Neural progenitor cell (in vitro differentiated cells): ENCODE measurements around the gene ADGRG7.

Experiments
- EZH2 ChIP-seq: fragments of 200-600 bp; sonication (generic); IDR thresholded peaks from 2 replicates; pipeline ENCODE4 v1.6.1; 2017; ENCODE audit warnings: antibody characterized with exemption, mild to moderate bottlenecking, moderate library complexity
- EZH2phosphoT487 ChIP-seq: fragments of 200-600 bp; sonication (generic); IDR thresholded peaks from 2 replicates; pipeline ENCODE4 v1.6.1; 2017; ENCODE audit warnings: antibody characterized with exemption
- TF ChIP-seq, protein P1 (sequence below): fragments of 200-600 bp; sonication (generic); IDR thresholded peaks from 2 replicates; pipeline ENCODE4 v1.5.1; 2017; ENCODE audit warnings: antibody characterized with exemption, mild to moderate bottlenecking

GRCh38 chr3:100606894-100607512 lies 2.4 kb upstream of the ADGRG7 start:
- TF ChIP-seq, protein P1, sequence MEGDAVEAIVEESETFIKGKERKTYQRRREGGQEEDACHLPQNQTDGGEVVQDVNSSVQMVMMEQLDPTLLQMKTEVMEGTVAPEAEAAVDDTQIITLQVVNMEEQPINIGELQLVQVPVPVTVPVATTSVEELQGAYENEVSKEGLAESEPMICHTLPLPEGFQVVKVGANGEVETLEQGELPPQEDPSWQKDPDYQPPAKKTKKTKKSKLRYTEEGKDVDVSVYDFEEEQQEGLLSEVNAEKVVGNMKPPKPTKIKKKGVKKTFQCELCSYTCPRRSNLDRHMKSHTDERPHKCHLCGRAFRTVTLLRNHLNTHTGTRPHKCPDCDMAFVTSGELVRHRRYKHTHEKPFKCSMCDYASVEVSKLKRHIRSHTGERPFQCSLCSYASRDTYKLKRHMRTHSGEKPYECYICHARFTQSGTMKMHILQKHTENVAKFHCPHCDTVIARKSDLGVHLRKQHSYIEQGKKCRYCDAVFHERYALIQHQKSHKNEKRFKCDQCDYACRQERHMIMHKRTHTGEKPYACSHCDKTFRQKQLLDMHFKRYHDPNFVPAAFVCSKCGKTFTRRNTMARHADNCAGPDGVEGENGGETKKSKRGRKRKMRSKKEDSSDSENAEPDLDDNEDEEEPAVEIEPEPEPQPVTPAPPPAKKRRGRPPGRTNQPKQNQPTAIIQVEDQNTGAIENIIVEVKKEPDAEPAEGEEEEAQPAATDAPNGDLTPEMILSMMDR = no peak
- TF ChIP-seq EZH2phosphoT487 = no peak
- TF ChIP-seq EZH2 = no peak
